T-helper 17 cell (primary cell): Measurements from ENCODE around the gene CYP26B1. TPM values are rescaled to one million over a fixed set of nuclear protein-coding genes. Genes with fewer than 3 reads are reported as not detected.

ENCODE experiments used
- ATAC-seq: fragments of 150-1000 bp; cut with Tn5 transposase; 2 replicates; pipeline ENCODE4 v1.10.0; 2021; ENCODE audit warnings: mild to moderate bottlenecking, moderate library complexity
- DNase-seq, 3 donors: peaks; one replicate each; pipeline versions ENCODE4 v3.0.0 to v3.0.0-alpha.2; 2020 to 2021
- H3K9me3 ChIP-seq: one replicate; pipeline ENCODE4 v1.7.0; 2013; ENCODE audit warnings: low read length, mild to moderate bottlenecking; ENCODE audit not compliant: control insufficient read depth, poor library complexity, severe bottlenecking
- H3K27ac Mint-ChIP-seq: one replicate; pipeline ENCODE4 v1.8.0; 2022; ENCODE audit warnings: mild to moderate bottlenecking, moderate library complexity, mixed read lengths
- H3K27me3 Mint-ChIP-seq: one replicate; pipeline ENCODE4 v1.8.0; 2022; ENCODE audit warnings: mixed read lengths
- H3K36me3 Mint-ChIP-seq: one replicate; pipeline ENCODE4 v1.8.0; 2022; ENCODE audit warnings: low read depth, mixed read lengths
- H3K4me1 Mint-ChIP-seq: one replicate; pipeline ENCODE4 v1.8.0; 2022; ENCODE audit warnings: mild to moderate bottlenecking, mixed read lengths
- H3K4me3 Mint-ChIP-seq: one replicate; pipeline ENCODE4 v1.8.0; 2022; ENCODE audit warnings: mild to moderate bottlenecking, moderate library complexity, mixed read lengths
- total RNA-seq, 4 donors: library from RNA in 2 of 4; stranded (reverse) in 2 of 4; gene quantifications; one replicate each; pipeline ENCODE4 v1.2.3 and lab custom pipeline; 2022 to 2026

CYP26B1 gene
- total RNA-seq, 2 donors from 2014 or later = not detected

DNA sequence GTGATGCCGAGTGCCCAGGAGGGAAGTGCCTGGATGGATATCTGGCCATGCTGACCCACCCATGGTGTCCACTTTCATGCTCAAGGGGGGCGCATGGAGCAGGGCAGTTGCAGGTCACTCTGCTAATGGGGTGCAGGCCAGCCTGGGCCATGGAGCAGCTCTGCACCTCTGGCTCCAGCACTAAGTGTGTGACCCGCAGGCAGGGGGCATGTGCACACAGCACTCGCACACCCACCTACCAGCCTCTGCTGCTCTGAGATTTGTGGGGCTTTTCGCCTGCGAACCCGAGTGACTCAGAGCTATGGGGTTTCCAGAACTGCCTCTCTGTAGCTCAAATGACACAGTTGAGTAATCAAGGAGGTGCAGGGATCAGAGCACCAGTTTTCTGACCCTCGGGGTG is 66.2 kb downstream of the CYP26B1 start:
- DNase-seq = no peak
- Mint-ChIP-seq H3K27me3 (peaks cover 15% of the 10 kb centered on the region), H3K4me1 (no peaks in the 10 kb centered on the region), H3K4me3 (no peak overlapping the region), H3K27ac (no peak overlapping the region), H3K36me3 (peaks cover 2% of the 10 kb centered on the region)
- H3K9me3 ChIP-seq = no peaks in the 10 kb centered on the region
- ATAC-seq = no peak

DNA sequence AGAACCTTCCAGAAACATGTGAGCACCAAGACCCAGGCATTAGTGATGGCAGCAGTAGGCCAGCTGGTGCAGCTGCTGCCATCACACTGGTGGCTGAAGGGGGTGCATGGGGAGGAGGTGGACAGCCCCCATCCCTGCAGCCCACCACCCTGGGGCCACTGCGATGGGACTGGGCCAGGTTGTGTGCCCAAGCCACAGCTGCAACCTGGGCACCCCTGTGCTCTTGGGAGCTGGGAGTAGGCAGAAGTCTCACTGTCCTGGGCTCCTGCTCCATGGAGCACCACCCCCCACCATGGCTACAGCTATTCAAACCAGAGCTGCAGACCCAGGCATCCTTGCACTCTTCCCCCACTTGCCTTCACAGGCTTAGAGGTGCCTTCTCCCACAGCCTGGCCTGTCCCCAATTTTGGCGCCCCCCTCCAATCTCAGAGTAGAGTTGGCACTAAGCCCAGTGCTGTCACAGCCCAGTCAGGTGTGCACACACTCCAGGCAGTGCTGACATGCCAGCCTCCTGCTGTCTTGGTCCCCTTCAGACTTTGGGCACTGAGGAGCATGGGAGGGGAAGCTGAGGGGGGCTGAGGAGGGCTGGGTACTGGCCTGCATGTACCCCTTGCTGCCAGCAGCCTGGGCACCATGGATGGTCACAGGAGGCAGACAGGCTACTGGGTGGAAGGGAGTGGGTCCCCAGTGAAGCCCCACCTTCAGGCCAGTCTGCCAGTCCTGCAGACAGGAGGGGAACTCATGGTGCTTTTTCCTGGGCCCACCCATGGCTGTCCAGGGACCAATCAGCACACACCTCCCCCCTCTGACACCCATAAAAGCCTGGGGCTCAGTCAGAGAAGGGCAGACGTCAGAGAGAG is 67.1 kb downstream of the CYP26B1 start:
- Mint-ChIP-seq H3K4me3 (no peak overlapping the region), H3K4me1 (no peaks in the 10 kb centered on the region), H3K27me3 (peaks cover 19% of the 10 kb centered on the region), H3K36me3 (peaks cover 2% of the 10 kb centered on the region), H3K27ac (no peak overlapping the region)
- DNase-seq (no peak), ATAC-seq (no peak)
- no peaks in the 10 kb centered on the region for H3K9me3 ChIP-seq
